GM21723 (cell line): ENCODE measurements around the gene PCDHB11.
"Not testable (repeated sequence)": the region's sequence is repeated elsewhere in the genome, so short reads cannot be mapped to it uniquely, and the experiment has no call there.

ENCODE experiments used
- ATAC-seq: cut with Tn5 transposase; IDR thresholded peaks from one replicate; pipeline ENCODE4 v1.9.1; 2021; ENCODE audit warnings: mild to moderate bottlenecking, moderate library complexity; ENCODE audit not compliant: unreplicated experiment

The PCDHB11 gene

GRCh38 chr5:141199359-141200235, at the start of gene PCDHB11:
PCDHB11 (plus strand) TSS chr5:141199627; CDS start chr5:141199775, 148 bp downstream.
- no peak for ATAC-seq

- ATAC-seq = no peak
Measured at GRCh38 chr5:141149812-141150211, 49.6 kb upstream of the PCDHB11 start, which contains the start of gene PCDHB6. PCDHB6 (plus strand) TSS chr5:141150057; CDS start chr5:141150258, 201 bp downstream.

- ATAC-seq = no peak
Measured at GRCh38 chr5:141150224-141150992, 49.0 kb upstream of the PCDHB11 start.

- ATAC-seq = no peak
Measured at GRCh38 chr5:141150993-141151325, 48.5 kb upstream of the PCDHB11 start.

- not testable (repeated sequence) for ATAC-seq
Measured at GRCh38 chr5:141151632-141152031, 47.8 kb upstream of the PCDHB11 start.

GRCh38 chr5:141152096-141152495, 47.3 kb upstream of the PCDHB11 start:
- not testable (repeated sequence) for ATAC-seq

GRCh38 chr5:141155540-141156374, 43.7 kb upstream of the PCDHB11 start:
- ATAC-seq = no peak

- not testable (repeated sequence) for ATAC-seq
Measured at GRCh38 chr5:141157356-141157755, 42.1 kb upstream of the PCDHB11 start.

- ATAC-seq = not testable (repeated sequence)
Measured at GRCh38 chr5:141157901-141158300, 41.5 kb upstream of the PCDHB11 start.

- no peak for ATAC-seq
Measured at GRCh38 chr5:141172381-141173204, 26.8 kb upstream of the PCDHB11 start, which contains the start of gene PCDHB7. PCDHB7 (plus strand) TSS chr5:141172644; CDS start chr5:141172836, 192 bp downstream.

GRCh38 chr5:141174291-141175104, 24.9 kb upstream of the PCDHB11 start:
- not testable (repeated sequence) for ATAC-seq

- no peak for ATAC-seq
Measured at GRCh38 chr5:141175933-141176332, 23.5 kb upstream of the PCDHB11 start.

- ATAC-seq = not testable (repeated sequence)
Measured at GRCh38 chr5:141177577-141178191, 21.7 kb upstream of the PCDHB11 start, which contains the start of gene PCDHB8. PCDHB8 (plus strand) TSS chr5:141177790; CDS start chr5:141178035, 245 bp downstream.

GRCh38 chr5:141179371-141179770, 20.1 kb upstream of the PCDHB11 start:
- not testable (repeated sequence) for ATAC-seq

GRCh38 chr5:141179876-141180275, 19.6 kb upstream of the PCDHB11 start:
- ATAC-seq = not testable (repeated sequence)

GRCh38 chr5:141180313-141180712, 19.1 kb upstream of the PCDHB11 start:
- ATAC-seq = no peak

GRCh38 chr5:141182248-141182647, 17.2 kb upstream of the PCDHB11 start, which contains the start of gene PCDHB16:
PCDHB16 (plus strand) TSS chr5:141182387; CDS start chr5:141182560, 173 bp downstream.
- ATAC-seq = no peak
